SK-N-SH (cell line): ENCODE measurements around the gene RNF19B. TPM values are rescaled to one million over a fixed set of nuclear protein-coding genes. Genes with fewer than 3 reads are reported as not detected.
A peak's percentile ranks its signal among the peaks of the same experiment; 100 is the strongest.

ENCODE experiments used
- CTCF ChIA-PET: fragments of 300-600, 350-600 bp; formaldehyde crosslinking; extraction: SDS; loops from one replicate; lab custom pipeline; 2021; lab: Yijun Ruan, JAX
- POLR2A ChIA-PET: fragments of 350-600 bp; sonication (Branson Sonifier 250); formaldehyde crosslinking; extraction: SDS; loops from one replicate; lab custom pipeline; 2020; ENCODE audit warnings: antibody characterized with exemption, inconsistent platforms; lab: Yijun Ruan, JAX
- DNase-seq: peaks from one replicate; pipeline ENCODE4 v3.0.0; 2012
- H2AFZ ChIP-seq: fragments of 200-600 bp; sonication (generic); 2 replicates; pipeline ENCODE4 v1.8.1; 2016; ENCODE audit warnings: antibody characterized with exemption, mild to moderate bottlenecking, low read depth
- H3F3A ChIP-seq: fragments of 200-600 bp; sonication (generic); replicated peaks from 2 replicates; pipeline ENCODE3; 2016; ENCODE audit warnings: antibody characterized with exemption, mild to moderate bottlenecking; ENCODE audit not compliant: insufficient read depth
- H3K27ac ChIP-seq, 2 experiments: fragments of 200-500 bp in 1 of 2; fragments of 200-600 bp in 1 of 2; sonication (Bioruptor generic) in 1 of 2; sonication (generic), shearing (Covaris generic) in 1 of 2; 2 replicates each; pipeline versions ENCODE4 v1.5.1 to v1.6.1; 2014 to 2016; ENCODE audit warnings: low read depth in 2 of 2, inconsistent platforms in 1 of 2, low read length in 1 of 2, mild to moderate bottlenecking in 1 of 2, mixed read lengths in 1 of 2
- H3K27me3 ChIP-seq: fragments of 200-600 bp; sonication (generic), shearing (Covaris generic); 2 replicates; pipeline ENCODE4 v1.6.1; 2016; ENCODE audit warnings: mixed run types; ENCODE audit not compliant: insufficient read depth
- H3K36me3 ChIP-seq, 2 experiments: fragments of 200-500 bp in 1 of 2; fragments of 200-600 bp in 1 of 2; sonication (Bioruptor generic) in 1 of 2; sonication (generic) in 1 of 2; replicated peaks in 1 of 2; 2 replicates each; pipeline versions ENCODE3 to v1.5.1; 2014 to 2016; ENCODE audit warnings: low read length in 1 of 2, mild to moderate bottlenecking in 1 of 2; ENCODE audit not compliant: insufficient read depth in 2 of 2, control insufficient read depth in 1 of 2
- H3K4me1 ChIP-seq, 2 experiments: fragments of 200-500 bp in 1 of 2; fragments of 200-600 bp in 1 of 2; sonication (Bioruptor generic) in 1 of 2; sonication (generic), shearing (Covaris generic) in 1 of 2; 2 replicates each; pipeline versions ENCODE4 v1.5.1 to v1.6.1; 2014 to 2016; ENCODE audit warnings: low read depth in 1 of 2, low read length in 1 of 2, mixed run types in 1 of 2; ENCODE audit not compliant: insufficient read depth in 2 of 2, control insufficient read depth in 1 of 2
- H3K4me2 ChIP-seq: fragments of 200-600 bp; sonication (generic), shearing (Covaris generic); 2 replicates; pipeline ENCODE4 v1.6.1; 2017; ENCODE audit warnings: mixed run types
- H3K4me3 ChIP-seq, 2 experiments: fragments of 200-500 bp in 1 of 2; fragments of 200-600 bp in 1 of 2; sonication (Bioruptor generic) in 1 of 2; sonication (generic), shearing (Covaris generic) in 1 of 2; 2 replicates each; pipeline versions ENCODE4 v1.5.1 to v1.8.1; 2014 to 2016; ENCODE audit warnings: low read depth in 2 of 2, inconsistent platforms in 1 of 2, low read length in 1 of 2, mild to moderate bottlenecking in 1 of 2, mixed read lengths in 1 of 2, moderate library complexity in 1 of 2
- H3K79me2 ChIP-seq: fragments of 200-600 bp; sonication (generic); 2 replicates; pipeline ENCODE4 v1.8.1; 2017; ENCODE audit warnings: mild to moderate bottlenecking; ENCODE audit not compliant: insufficient read depth
- H3K9ac ChIP-seq: fragments of 200-600 bp; sonication (generic); 2 replicates; pipeline ENCODE4 v1.6.1; 2017; ENCODE audit warnings: mixed run types
- H3K9me2 ChIP-seq: fragments of 200-600 bp; sonication (generic); 2 replicates; pipeline ENCODE4 v1.6.1; 2017; ENCODE audit warnings: mixed run types
- H3K9me3 ChIP-seq: fragments of 200-600 bp; sonication (generic); 2 replicates; pipeline ENCODE4 v1.6.1; 2017; ENCODE audit warnings: mixed run types, mild to moderate bottlenecking, moderate library complexity
- H4K20me1 ChIP-seq: fragments of 200-600 bp; sonication (generic); 2 replicates; pipeline ENCODE4 v1.6.1; 2017; ENCODE audit warnings: mild to moderate bottlenecking, mixed run types; ENCODE audit not compliant: insufficient read depth
- CHD2 ChIP-seq: fragments of 150-350 bp; IDR thresholded peaks from 2 replicates; pipeline ENCODE4 v1.6.1; 2018; ENCODE audit warnings: low read length; ENCODE audit not compliant: partially characterized antibody
- ELF1 ChIP-seq: IDR thresholded peaks from 2 replicates; pipeline ENCODE4 v1.4.0; 2012
- EP300 ChIP-seq, 2 experiments: IDR thresholded peaks; 2 replicates each; pipeline versions ENCODE4 v1.4.0 to v1.6.1; 2012; ENCODE audit warnings: borderline replicate concordance in 1 of 2, low read depth in 1 of 2, low read length in 1 of 2
- FOSL2 ChIP-seq: IDR thresholded peaks from 2 replicates; pipeline ENCODE4 v1.4.0; 2012; ENCODE audit warnings: low read depth, mild to moderate bottlenecking, moderate library complexity, borderline replicate concordance
- FOXJ3 ChIP-seq: sonication (generic); formaldehyde crosslinking; IDR thresholded peaks from 2 replicates; pipeline ENCODE4 v1.5.1; 2020; ENCODE audit warnings: mild to moderate bottlenecking, missing genetic modification reagents
- FOXM1 ChIP-seq: IDR thresholded peaks from 2 replicates; pipeline ENCODE4 v1.4.0; 2012; ENCODE audit warnings: low read depth, mild to moderate bottlenecking
- GABPA ChIP-seq: IDR thresholded peaks from 2 replicates; pipeline ENCODE4 v1.4.0; 2012; ENCODE audit warnings: low read depth, mild to moderate bottlenecking
- GATA2 ChIP-seq: sonication (generic); formaldehyde crosslinking; IDR thresholded peaks from 2 replicates; pipeline ENCODE4 v1.5.0; 2020; ENCODE audit warnings: mild to moderate bottlenecking, missing genetic modification reagents
- MAX ChIP-seq: IDR thresholded peaks from 2 replicates; pipeline ENCODE4 v1.4.0; 2012; ENCODE audit warnings: low read depth
- MXI1 ChIP-seq: IDR thresholded peaks from 2 replicates; pipeline ENCODE4 v1.6.1; 2012; ENCODE audit warnings: mild to moderate bottlenecking, low read depth, low read length, improper control_type of control experiment
- NFIC ChIP-seq: IDR thresholded peaks from 2 replicates; pipeline ENCODE4 v1.4.0; 2012; ENCODE audit warnings: borderline replicate concordance
- POLR2AphosphoS5 ChIP-seq: IDR thresholded peaks from 2 replicates; pipeline ENCODE4 v1.6.1; 2012; ENCODE audit warnings: low read depth, low read length
- RCOR1 ChIP-seq: fragments of 150-350 bp; IDR thresholded peaks from 2 replicates; pipeline ENCODE4 v1.6.1; 2017; ENCODE audit warnings: antibody characterized with exemption, low read length
- RFX5 ChIP-seq: IDR thresholded peaks from 2 replicates; pipeline ENCODE4 v1.6.1; 2012; ENCODE audit warnings: mild to moderate bottlenecking, improper control_type of control experiment, low read length
- RXRA ChIP-seq: IDR thresholded peaks from 2 replicates; pipeline ENCODE4 v1.4.0; 2012; ENCODE audit warnings: low read depth, mild to moderate bottlenecking, borderline replicate concordance
- SIN3A ChIP-seq: IDR thresholded peaks from 2 replicates; pipeline ENCODE4 v1.6.1; 2012; ENCODE audit warnings: low read depth, mild to moderate bottlenecking, low read length, moderate library complexity, borderline replicate concordance
- SMC3 ChIP-seq: IDR thresholded peaks from 2 replicates; pipeline ENCODE4 v1.6.1; 2012; ENCODE audit warnings: low read depth, low read length, improper control_type of control experiment
- TCF12 ChIP-seq: IDR thresholded peaks from 2 replicates; pipeline ENCODE4 v1.4.0; 2012
- TEAD4 ChIP-seq: IDR thresholded peaks from 2 replicates; pipeline ENCODE4 v1.4.0; 2012; ENCODE audit warnings: mild to moderate bottlenecking, borderline replicate concordance; ENCODE audit not compliant: insufficient read depth
- YY1 ChIP-seq: IDR thresholded peaks from 2 replicates; pipeline ENCODE4 v1.4.0; 2012; ENCODE audit warnings: low read depth, mild to moderate bottlenecking
- whole genome bisulfite sequencing: methylation state at CpG from one replicate; pipeline ENCODE4 v1.1.6; 2017; ENCODE audit warnings: low lambda C conversion rate; 5-methylcytosine and 5-hydroxymethylcytosine counted together
- polyA plus RNA-seq, 3 experiments: library from polyadenylated mRNA; depleted of rRNA; stranded (reverse); fragments of >200 nt; gene quantifications; 2 replicates each; pipeline ENCODE4 v1.2.3, GENCODE V29; 2012
- TF ChIP-seq, protein P1 (sequence below): fragments of 150-350 bp; IDR thresholded peaks from 2 replicates; pipeline ENCODE4 v1.6.1; 2017; ENCODE audit warnings: antibody characterized with exemption, low read length, low read depth, borderline replicate concordance
- TF ChIP-seq, protein P2 (sequence below): IDR thresholded peaks from 2 replicates; pipeline ENCODE4 v1.6.1; 2012; ENCODE audit warnings: mild to moderate bottlenecking, low read depth, low read length, moderate library complexity

RNF19B gene
- polyA plus RNA-seq, 1 of the 3 experiments (the other 2 are of a cell fraction): 20.1 TPM

DNA sequence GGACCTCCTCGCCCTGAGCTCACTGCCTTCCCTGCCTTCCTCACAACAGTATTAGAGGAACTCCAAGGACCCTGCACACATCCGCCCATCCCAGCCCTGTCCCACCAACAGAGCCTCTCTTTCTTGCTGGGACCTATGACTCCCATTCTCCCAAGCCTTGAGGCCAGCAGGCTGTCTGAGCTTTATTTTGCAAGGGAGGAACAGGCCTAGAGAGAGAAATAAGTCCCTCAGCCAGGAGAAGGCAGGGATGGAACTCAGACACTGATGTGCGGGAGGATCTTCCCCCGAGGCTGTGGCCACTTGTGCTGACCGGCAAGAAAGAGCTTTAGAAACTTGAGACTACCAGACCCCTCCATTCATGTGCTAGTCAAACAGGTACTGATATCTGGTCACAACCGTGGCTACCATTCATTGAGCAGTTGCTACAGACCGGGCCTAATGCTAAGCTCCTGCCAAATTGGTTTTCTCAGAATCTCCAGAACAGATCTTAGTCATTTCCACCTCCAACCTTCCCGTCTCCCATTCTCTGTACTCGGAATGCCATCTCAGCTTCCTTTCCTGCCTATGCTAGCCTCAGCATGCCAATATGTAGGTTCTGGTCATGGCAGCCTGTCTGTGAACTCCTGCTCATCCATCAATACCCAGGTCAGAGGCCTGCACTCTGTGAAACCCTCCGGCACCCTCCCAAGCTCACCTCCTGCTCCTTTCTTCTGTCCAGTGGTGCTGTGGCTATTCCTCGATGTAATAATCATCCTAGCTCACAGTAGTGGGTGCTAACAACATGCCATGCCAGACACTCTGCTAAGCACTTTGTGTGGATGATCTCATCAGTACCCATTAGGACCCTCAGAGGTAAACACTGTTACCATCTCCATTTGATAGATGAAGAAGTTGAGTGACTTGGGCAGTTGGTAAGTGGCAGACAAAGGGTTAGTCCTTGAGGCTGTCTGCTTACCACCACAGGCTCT lies 67.2 kb downstream of the RNF19B start:
- peak; percentile 7 for DNase-seq
- no peak overlapping the region for H3K27ac ChIP-seq
- no peaks in the 10 kb centered on the region for H3K36me3 ChIP-seq
- peaks cover 3% of the 10 kb centered on the region; the same call in 1 of the 2 replicates for H3K27me3 ChIP-seq
- no peak overlapping the region for H3K4me2 ChIP-seq
- H2AFZ ChIP-seq: no peak overlapping the region
- no peak overlapping the region for H3K9ac ChIP-seq
- H3F3A ChIP-seq: no peaks in the 10 kb centered on the region
- no peaks in the 10 kb centered on the region for H3K9me3 ChIP-seq
- H3K9me2 ChIP-seq: no peaks in the 10 kb centered on the region
- no peaks in the 10 kb centered on the region for H4K20me1 ChIP-seq
- ChIA-PET CTCF (interaction anchor here (0.9 to 3.6 kb wide), 6 partner anchors 11 to 189 kb away, joined by 3 to 19 read pairs (median 4); partner anchors contain the start of gene HPCA), POLR2A (interaction anchor here (0.6 kb wide), 1 partner anchor 8 kb away, joined by 3 read pairs; no protein-coding TSS in a partner anchor)
- TF ChIP-seq FOXJ3 (CRISPR knock-in tag) (no peak), TCF12 (no peak), RCOR1 (no peak), GABPA (no peak), YY1 (no peak), FOSL2 (no peak), SMC3 (no peak), TEAD4 (no peak), EP300 (IDR thresholded peaks at IDR 0.05; ENCODE audit: borderline replicate concordance in 1 of 2, low read depth in 1 of 2, low read length in 1 of 2) (no peak), RXRA (no peak), MAX (no peak), GATA2 (no peak), RFX5 (no peak), MXI1 (no peak), FOXM1 (no peak), NFIC (no peak), POLR2AphosphoS5 (no peak)
- peaks cover 0 to 11% of the 10 kb centered on the region in 2 experiments; a peak in 1 of 4 replicates for H3K4me1 ChIP-seq
- 91% methylated on average over 11 of the region's 11 CpGs for WGBS
- no peaks in the 10 kb centered on the region for H3K79me2 ChIP-seq
- no peak overlapping the region for H3K4me3 ChIP-seq

GRCh38 chr1:32896451-32896850 lies 68.2 kb downstream of the RNF19B start:
- no peak overlapping the region for H3K9ac ChIP-seq
- H4K20me1 ChIP-seq: no peaks in the 10 kb centered on the region
- H3K27me3 ChIP-seq: no peaks in the 10 kb centered on the region
- ChIA-PET CTCF (interaction anchor here (0.9 to 3.6 kb wide), 5 partner anchors 11 to 190 kb away, joined by 3 to 19 read pairs (median 5); partner anchors contain the start of gene HPCA), POLR2A (no interaction called here)
- H3K4me1 ChIP-seq: peaks cover 0 to 11% of the 10 kb centered on the region in 2 experiments; a peak in 1 of 4 replicates
- peaks cover 4% of the 10 kb centered on the region for H3F3A ChIP-seq
- WGBS: 87% methylated on average over 5 of the region's 5 CpGs
- no peaks in the 10 kb centered on the region for H3K9me2 ChIP-seq
- H2AFZ ChIP-seq: no peak overlapping the region
- H3K27ac ChIP-seq: no peak overlapping the region
- H3K4me3 ChIP-seq: no peak overlapping the region
- H3K9me3 ChIP-seq: no peaks in the 10 kb centered on the region
- DNase-seq: peak; percentile 8
- H3K4me2 ChIP-seq: no peak overlapping the region
- H3K36me3 ChIP-seq: no peaks in the 10 kb centered on the region
- no peaks in the 10 kb centered on the region for H3K79me2 ChIP-seq
- TF ChIP-seq SIN3A (no peak), FOXJ3 (CRISPR knock-in tag) (no peak), RCOR1 (no peak), CHD2 (no peak), SMC3 (no peak), FOSL2 (no peak), ELF1 (no peak)
- TF ChIP-seq, protein P1, sequence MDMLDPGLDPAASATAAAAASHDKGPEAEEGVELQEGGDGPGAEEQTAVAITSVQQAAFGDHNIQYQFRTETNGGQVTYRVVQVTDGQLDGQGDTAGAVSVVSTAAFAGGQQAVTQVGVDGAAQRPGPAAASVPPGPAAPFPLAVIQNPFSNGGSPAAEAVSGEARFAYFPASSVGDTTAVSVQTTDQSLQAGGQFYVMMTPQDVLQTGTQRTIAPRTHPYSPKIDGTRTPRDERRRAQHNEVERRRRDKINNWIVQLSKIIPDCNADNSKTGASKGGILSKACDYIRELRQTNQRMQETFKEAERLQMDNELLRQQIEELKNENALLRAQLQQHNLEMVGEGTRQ: no peak
- TF ChIP-seq, protein P2, sequence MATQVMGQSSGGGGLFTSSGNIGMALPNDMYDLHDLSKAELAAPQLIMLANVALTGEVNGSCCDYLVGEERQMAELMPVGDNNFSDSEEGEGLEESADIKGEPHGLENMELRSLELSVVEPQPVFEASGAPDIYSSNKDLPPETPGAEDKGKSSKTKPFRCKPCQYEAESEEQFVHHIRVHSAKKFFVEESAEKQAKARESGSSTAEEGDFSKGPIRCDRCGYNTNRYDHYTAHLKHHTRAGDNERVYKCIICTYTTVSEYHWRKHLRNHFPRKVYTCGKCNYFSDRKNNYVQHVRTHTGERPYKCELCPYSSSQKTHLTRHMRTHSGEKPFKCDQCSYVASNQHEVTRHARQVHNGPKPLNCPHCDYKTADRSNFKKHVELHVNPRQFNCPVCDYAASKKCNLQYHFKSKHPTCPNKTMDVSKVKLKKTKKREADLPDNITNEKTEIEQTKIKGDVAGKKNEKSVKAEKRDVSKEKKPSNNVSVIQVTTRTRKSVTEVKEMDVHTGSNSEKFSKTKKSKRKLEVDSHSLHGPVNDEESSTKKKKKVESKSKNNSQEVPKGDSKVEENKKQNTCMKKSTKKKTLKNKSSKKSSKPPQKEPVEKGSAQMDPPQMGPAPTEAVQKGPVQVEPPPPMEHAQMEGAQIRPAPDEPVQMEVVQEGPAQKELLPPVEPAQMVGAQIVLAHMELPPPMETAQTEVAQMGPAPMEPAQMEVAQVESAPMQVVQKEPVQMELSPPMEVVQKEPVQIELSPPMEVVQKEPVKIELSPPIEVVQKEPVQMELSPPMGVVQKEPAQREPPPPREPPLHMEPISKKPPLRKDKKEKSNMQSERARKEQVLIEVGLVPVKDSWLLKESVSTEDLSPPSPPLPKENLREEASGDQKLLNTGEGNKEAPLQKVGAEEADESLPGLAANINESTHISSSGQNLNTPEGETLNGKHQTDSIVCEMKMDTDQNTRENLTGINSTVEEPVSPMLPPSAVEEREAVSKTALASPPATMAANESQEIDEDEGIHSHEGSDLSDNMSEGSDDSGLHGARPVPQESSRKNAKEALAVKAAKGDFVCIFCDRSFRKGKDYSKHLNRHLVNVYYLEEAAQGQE: no peak
